ENCODE measurements around the gene THAP12. TPM values are rescaled to one million over a fixed set of nuclear protein-coding genes. Genes with fewer than 3 reads are reported as not detected.

THAP12 gene
- total RNA-seq, 1 experiment from 2014 or later: 44.1 TPM

DNA sequence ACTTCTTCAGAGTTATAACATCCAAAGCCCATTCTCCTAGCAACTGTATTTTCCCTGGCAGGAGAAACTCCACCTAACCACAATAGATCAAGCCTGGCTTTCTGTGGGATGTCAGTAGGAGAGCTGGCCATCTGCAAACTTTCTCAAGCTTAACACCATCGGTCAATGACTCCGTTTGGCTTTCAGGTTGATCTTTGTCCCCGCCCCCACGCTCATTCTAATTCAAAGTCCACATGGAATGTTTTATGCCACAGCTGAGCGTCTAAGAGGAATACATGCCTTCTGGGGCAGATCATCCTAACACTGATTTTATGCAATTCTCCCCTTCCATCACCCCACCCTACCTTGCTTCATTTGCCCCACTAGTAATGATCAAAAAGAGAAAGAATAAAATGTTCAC, 5.0 kb upstream of the THAP12 start:
- Histone ChIP-seq H3K27me3 (ENCODE audit: insufficient read depth, low read length) (no peaks in the 10 kb centered on the region), H4K20me1 (ENCODE audit: insufficient read depth) (no peaks in the 10 kb centered on the region), H3K36me3 (ENCODE audit: control insufficient read depth in 1 of 2, insufficient read depth in 2 of 2, low read length in 2 of 2) (no peaks in the 10 kb centered on the region; a peak in 1 of 4 replicates), H3K27ac (ENCODE audit: low read depth, low read length) (no peak overlapping the region), H2AFZ (ENCODE audit: low read depth, low read length, poor library complexity, severe bottlenecking) (no peak overlapping the region), H3K4me3 (replicated peaks in 1 of 2; ENCODE audit: low read depth in 1 of 2, low read length in 2 of 2) (no peak overlapping the region), H3K79me2 (ENCODE audit: insufficient read depth, low read length) (no peaks in the 10 kb centered on the region; the same call in 1 of the 2 replicates), H3K4me1 (ENCODE audit: control insufficient read depth in 1 of 2, insufficient read depth in 2 of 2, low read length in 2 of 2) (peaks cover 0 to 10% of the 10 kb centered on the region in 2 experiments; a peak in 2 of 4 replicates), H3K4me2 (ENCODE audit: low read length) (no peak overlapping the region), H3K9me3 (ENCODE audit: control insufficient read depth in 1 of 2, insufficient read depth in 1 of 2, low read depth in 1 of 2, low read length in 2 of 2) (no peaks in the 10 kb centered on the region), H3K9ac (ENCODE audit: low read length) (no peak overlapping the region), H3K9me2 (ENCODE audit: insufficient read depth) (no peaks in the 10 kb centered on the region)
- RAD21 ChIA-PET (ENCODE audit: low non-redundant PET in 1 of 2, low total read pairs in 2 of 2, uncharacterized antibody in 2 of 2, unreplicated experiment in 2 of 2): no interaction called here
- no peak for TF ChIP-seq TCF7L2 (IDR thresholded peaks at IDR 0.05; ENCODE audit: borderline replicate concordance, extremely low read depth, insufficient read depth, insufficient read length)
- TF ChIP-seq, protein P1, sequence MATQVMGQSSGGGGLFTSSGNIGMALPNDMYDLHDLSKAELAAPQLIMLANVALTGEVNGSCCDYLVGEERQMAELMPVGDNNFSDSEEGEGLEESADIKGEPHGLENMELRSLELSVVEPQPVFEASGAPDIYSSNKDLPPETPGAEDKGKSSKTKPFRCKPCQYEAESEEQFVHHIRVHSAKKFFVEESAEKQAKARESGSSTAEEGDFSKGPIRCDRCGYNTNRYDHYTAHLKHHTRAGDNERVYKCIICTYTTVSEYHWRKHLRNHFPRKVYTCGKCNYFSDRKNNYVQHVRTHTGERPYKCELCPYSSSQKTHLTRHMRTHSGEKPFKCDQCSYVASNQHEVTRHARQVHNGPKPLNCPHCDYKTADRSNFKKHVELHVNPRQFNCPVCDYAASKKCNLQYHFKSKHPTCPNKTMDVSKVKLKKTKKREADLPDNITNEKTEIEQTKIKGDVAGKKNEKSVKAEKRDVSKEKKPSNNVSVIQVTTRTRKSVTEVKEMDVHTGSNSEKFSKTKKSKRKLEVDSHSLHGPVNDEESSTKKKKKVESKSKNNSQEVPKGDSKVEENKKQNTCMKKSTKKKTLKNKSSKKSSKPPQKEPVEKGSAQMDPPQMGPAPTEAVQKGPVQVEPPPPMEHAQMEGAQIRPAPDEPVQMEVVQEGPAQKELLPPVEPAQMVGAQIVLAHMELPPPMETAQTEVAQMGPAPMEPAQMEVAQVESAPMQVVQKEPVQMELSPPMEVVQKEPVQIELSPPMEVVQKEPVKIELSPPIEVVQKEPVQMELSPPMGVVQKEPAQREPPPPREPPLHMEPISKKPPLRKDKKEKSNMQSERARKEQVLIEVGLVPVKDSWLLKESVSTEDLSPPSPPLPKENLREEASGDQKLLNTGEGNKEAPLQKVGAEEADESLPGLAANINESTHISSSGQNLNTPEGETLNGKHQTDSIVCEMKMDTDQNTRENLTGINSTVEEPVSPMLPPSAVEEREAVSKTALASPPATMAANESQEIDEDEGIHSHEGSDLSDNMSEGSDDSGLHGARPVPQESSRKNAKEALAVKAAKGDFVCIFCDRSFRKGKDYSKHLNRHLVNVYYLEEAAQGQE (IDR thresholded peaks at IDR 0.05; ENCODE audit: low read depth): no peak
- intact Hi-C loops (cut with micrococcal nuclease): no loop called here
- no peak for ATAC-seq
- CTCF ChIA-PET: no interaction called here
- no TSS peak for BruUV-seq (replicated peaks)
- POLR2A ChIA-PET: no interaction called here
- no peak for DNase-seq (ENCODE audit: low read depth, low spot score)

DNA sequence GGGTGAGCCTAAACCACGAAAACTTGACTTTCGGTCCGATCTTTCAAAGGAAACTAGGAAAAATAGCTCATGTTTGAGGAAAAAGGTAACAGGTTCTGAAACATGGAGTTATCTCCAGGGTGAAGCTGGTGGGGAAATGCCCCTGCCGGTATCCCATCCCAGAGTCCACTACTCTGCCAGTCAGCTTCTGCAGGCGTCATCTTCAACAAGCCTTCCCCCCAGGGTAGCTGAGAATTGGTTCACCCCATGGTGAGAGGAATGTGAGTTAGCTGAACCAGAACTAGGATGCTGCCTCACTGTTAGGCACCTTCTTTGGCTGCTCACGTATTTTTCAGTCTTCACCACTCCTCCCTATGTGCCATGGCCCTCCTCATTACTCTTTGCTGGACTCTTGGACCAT, 1.3 kb upstream of the THAP12 start:
- Histone ChIP-seq H3K79me2 (ENCODE audit: insufficient read depth, low read length) (peaks cover 34% of the 10 kb centered on the region), H3K4me3 (replicated peaks in 1 of 2; ENCODE audit: low read depth in 1 of 2, low read length in 2 of 2) (peak overlapping the region in 1 of 2 experiments; percentile 95; a peak in 2 of 4 replicates), H3K9ac (ENCODE audit: low read length) (peak overlapping the region; percentile 84; the same call in 1 of the 2 replicates), H3K27me3 (ENCODE audit: insufficient read depth, low read length) (no peaks in the 10 kb centered on the region), H3K9me2 (ENCODE audit: insufficient read depth) (no peaks in the 10 kb centered on the region), H3K9me3 (ENCODE audit: control insufficient read depth in 1 of 2, insufficient read depth in 1 of 2, low read depth in 1 of 2, low read length in 2 of 2) (no peaks in the 10 kb centered on the region), H3K4me2 (ENCODE audit: low read length) (peak overlapping the region; percentile 94), H3K27ac (ENCODE audit: low read depth, low read length) (no peak overlapping the region), H4K20me1 (ENCODE audit: insufficient read depth) (no peaks in the 10 kb centered on the region), H3K36me3 (ENCODE audit: control insufficient read depth in 1 of 2, insufficient read depth in 2 of 2, low read length in 2 of 2) (no peaks in the 10 kb centered on the region; a peak in 1 of 4 replicates), H3K4me1 (ENCODE audit: control insufficient read depth in 1 of 2, insufficient read depth in 2 of 2, low read length in 2 of 2) (peaks cover 6 to 20% of the 10 kb centered on the region in 2 experiments), H2AFZ (ENCODE audit: low read depth, low read length, poor library complexity, severe bottlenecking) (no peak overlapping the region)
- ChIA-PET RAD21 (ENCODE audit: low non-redundant PET in 1 of 2, low total read pairs in 2 of 2, uncharacterized antibody in 2 of 2, unreplicated experiment in 2 of 2) (no interaction called here), POLR2A (no interaction called here), CTCF (no interaction called here)
- BruUV-seq (replicated peaks): no TSS peak
- intact Hi-C loops (cut with micrococcal nuclease): loop anchor here (5.0 kb wide), 1 partner anchor 60 kb away; no protein-coding TSS in a partner anchor
- DNase-seq (ENCODE audit: low read depth, low spot score) (no peak), ATAC-seq (no peak)
- no peak for TF ChIP-seq POLR2A (IDR thresholded peaks at IDR 0.05; ENCODE audit: borderline replicate concordance, extremely low read depth, insufficient read depth, insufficient read length)
- no peak for TF ChIP-seq POLR2AphosphoS5 (IDR thresholded peaks at IDR 0.05; ENCODE audit: low read depth, low read length)
- no peak for TF ChIP-seq SRF (IDR thresholded peaks at IDR 0.05; ENCODE audit: low read depth)
- TF ChIP-seq, protein P2, sequence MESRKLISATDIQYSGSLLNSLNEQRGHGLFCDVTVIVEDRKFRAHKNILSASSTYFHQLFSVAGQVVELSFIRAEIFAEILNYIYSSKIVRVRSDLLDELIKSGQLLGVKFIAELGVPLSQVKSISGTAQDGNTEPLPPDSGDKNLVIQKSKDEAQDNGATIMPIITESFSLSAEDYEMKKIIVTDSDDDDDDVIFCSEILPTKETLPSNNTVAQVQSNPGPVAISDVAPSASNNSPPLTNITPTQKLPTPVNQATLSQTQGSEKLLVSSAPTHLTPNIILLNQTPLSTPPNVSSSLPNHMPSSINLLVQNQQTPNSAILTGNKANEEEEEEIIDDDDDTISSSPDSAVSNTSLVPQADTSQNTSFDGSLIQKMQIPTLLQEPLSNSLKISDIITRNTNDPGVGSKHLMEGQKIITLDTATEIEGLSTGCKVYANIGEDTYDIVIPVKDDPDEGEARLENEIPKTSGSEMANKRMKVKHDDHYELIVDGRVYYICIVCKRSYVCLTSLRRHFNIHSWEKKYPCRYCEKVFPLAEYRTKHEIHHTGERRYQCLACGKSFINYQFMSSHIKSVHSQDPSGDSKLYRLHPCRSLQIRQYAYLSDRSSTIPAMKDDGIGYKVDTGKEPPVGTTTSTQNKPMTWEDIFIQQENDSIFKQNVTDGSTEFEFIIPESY (IDR thresholded peaks at IDR 0.05; ENCODE audit: extremely low read depth, insufficient replicate concordance, low read length): no peak
